ENCODE measurements around the gene PDGFB.
"Not testable (repeated sequence)": the region's sequence is repeated elsewhere in the genome, so short reads cannot be mapped to it uniquely, and the experiment has no call there.

Gene PDGFB

GRCh38 chr22:39218432-39218831 is 26.4 kb downstream of the PDGFB start:
- no CpG with 5 or more reads among the region's 6 CpGs for WGBS (ENCODE audit: extremely low coverage, insufficient coverage, insufficient read length)

DNA sequence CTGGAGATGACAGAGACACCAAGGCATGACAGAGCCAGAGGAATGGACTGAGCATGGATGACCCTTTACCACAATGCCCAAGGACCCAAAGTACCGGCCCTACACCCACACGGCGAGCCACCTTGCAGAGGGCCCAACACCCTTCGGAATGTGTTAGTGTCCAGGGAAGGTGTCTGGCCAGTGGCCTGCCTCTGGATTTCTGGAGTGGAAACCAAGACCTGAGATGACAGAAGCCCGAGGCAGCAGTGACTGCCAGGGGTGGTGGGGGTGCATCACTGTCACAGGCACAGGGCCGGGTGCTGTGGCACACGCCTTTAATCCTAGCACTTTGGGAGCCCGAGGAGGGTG is 28.7 kb downstream of the PDGFB start:
- Histone ChIP-seq H3K4me2 (ENCODE audit: low read length) (no peak overlapping the region), H3K4me1 (ENCODE audit: control insufficient read depth in 1 of 2, insufficient read depth in 2 of 2, low read length in 2 of 2) (peaks cover 33 to 34% of the 10 kb centered on the region in 2 experiments), H2AK5ac (ENCODE audit: low read length) (peak overlapping the region; percentile 25), H3K4me3 (ENCODE audit: low read depth, low read length) (no peak overlapping the region), H3K14ac (ENCODE audit: low read length) (peak overlapping the region; percentile 38), H4K91ac (ENCODE audit: low read depth, low read length) (peak overlapping the region; percentile 81), H2BK12ac (ENCODE audit: low read length) (peak overlapping the region; percentile 97), H3K4ac (ENCODE audit: low read depth, low read length) (no peak overlapping the region), H4K8ac (ENCODE audit: low read depth, low read length) (no peak overlapping the region), H3K27ac (ENCODE audit: low read depth, low read length) (no peak overlapping the region), H3K18ac (ENCODE audit: low read length) (no peak overlapping the region), H3K79me1 (ENCODE audit: low read length) (peaks cover 33% of the 10 kb centered on the region), H2BK120ac (ENCODE audit: insufficient read depth, low read length, poor library complexity) (peak overlapping the region; percentile 95), H3K23ac (ENCODE audit: low read length) (no peak overlapping the region), H3K27me3 (ENCODE audit: insufficient read depth, low read length) (no peaks in the 10 kb centered on the region), H2AFZ (ENCODE audit: insufficient read depth, low read length, poor library complexity) (no peak overlapping the region), H4K12ac (ENCODE audit: low read depth, low read length) (no peak overlapping the region), H3K9me3 (ENCODE audit: insufficient read depth, low read depth, low read length) (peaks cover 2% of the 10 kb centered on the region), H2BK5ac (ENCODE audit: low read depth, low read length, poor library complexity) (peak overlapping the region; percentile 45), H3K36me3 (ENCODE audit: control insufficient read depth in 1 of 2, insufficient read depth in 2 of 2, low read length in 2 of 2) (no peaks in the 10 kb centered on the region), H3K79me2 (ENCODE audit: control insufficient read depth, insufficient read depth, low read length, poor library complexity) (no peaks in the 10 kb centered on the region), H3K9ac (ENCODE audit: low read length) (no peak overlapping the region)
- DNase-seq = peak in 1 of 2 donors; percentile 57
- WGBS (ENCODE audit: extremely low coverage, insufficient coverage, insufficient read length) = no CpG with 5 or more reads among the region's 8 CpGs

More at GRCh38 chr22:39218432-39218831, 26.4 kb downstream of the PDGFB start:
- not testable (repeated sequence) for H3K23ac ChIP-seq (ENCODE audit: low read length); H2BK5ac ChIP-seq (ENCODE audit: low read depth, low read length, poor library complexity); H3K4me2 ChIP-seq (ENCODE audit: low read length); H3K4me3 ChIP-seq (ENCODE audit: low read depth, low read length); H4K91ac ChIP-seq (ENCODE audit: low read depth, low read length); H2BK12ac ChIP-seq (ENCODE audit: low read length); H3K27ac ChIP-seq (ENCODE audit: low read depth, low read length); H4K12ac ChIP-seq (ENCODE audit: low read depth, low read length); DNase-seq; H3K4ac ChIP-seq (ENCODE audit: low read depth, low read length); H3K14ac ChIP-seq (ENCODE audit: low read length); H3K79me2 ChIP-seq (ENCODE audit: control insufficient read depth, insufficient read depth, low read length, poor library complexity); H3K27me3 ChIP-seq (ENCODE audit: insufficient read depth, low read length); H2BK120ac ChIP-seq (ENCODE audit: insufficient read depth, low read length, poor library complexity); H3K18ac ChIP-seq (ENCODE audit: low read length); H2AK5ac ChIP-seq (ENCODE audit: low read length); H3K9ac ChIP-seq (ENCODE audit: low read length); H2AFZ ChIP-seq (ENCODE audit: insufficient read depth, low read length, poor library complexity); H4K8ac ChIP-seq (ENCODE audit: low read depth, low read length)
- Histone ChIP-seq H3K36me3 (ENCODE audit: control insufficient read depth in 1 of 2, insufficient read depth in 2 of 2, low read length in 2 of 2) (peaks cover 12 to 15% of the 10 kb centered on the region in 2 experiments), H3K79me1 (ENCODE audit: low read length) (peaks cover 23% of the 10 kb centered on the region), H3K4me1 (ENCODE audit: control insufficient read depth in 1 of 2, insufficient read depth in 2 of 2, low read length in 2 of 2) (peaks cover 21% of the 10 kb centered on the region in 2 experiments), H3K9me3 (ENCODE audit: insufficient read depth, low read depth, low read length) (peaks cover 10% of the 10 kb centered on the region)

DNA sequence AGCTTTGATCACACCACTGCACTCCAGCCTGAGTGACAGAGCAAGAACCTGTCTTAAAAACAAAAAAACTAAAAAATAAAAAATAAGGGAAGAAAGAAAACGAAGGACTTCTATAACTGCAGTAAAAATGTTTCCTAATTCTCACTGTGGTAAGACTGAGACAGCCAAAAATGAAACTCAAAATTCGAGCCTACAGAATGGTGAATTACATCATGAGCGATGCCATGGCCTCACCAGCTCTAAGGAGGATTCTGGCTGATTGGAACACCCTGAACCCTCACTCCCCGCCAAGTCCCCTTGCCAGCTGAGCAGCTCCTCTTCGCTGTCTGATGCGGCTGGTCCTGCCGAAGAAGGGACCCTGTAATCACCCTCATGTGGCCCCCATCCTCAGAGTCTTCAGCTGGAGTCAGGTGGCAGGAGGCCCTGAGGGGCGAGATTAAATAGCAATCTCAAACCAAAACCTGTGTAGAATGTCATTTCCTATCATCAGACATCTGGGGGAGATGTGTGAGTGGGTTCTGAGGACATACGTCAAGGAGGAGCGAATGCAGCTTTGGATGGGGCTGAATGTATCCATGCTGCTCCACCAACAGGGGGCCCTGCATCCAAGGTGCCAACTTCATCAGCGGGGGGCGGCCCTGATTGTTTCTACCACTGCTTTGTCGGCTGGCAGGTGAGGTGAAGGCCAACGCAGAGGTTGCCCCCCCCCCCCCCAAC is 29.2 kb downstream of the PDGFB start:
- H3K18ac ChIP-seq (ENCODE audit: low read length) = peak overlapping the region; percentile 67
- H3K79me1 ChIP-seq (ENCODE audit: low read length) = peaks cover 33% of the 10 kb centered on the region
- peak overlapping the region; percentile 79 for H3K14ac ChIP-seq (ENCODE audit: low read length)
- H3K4me3 ChIP-seq (ENCODE audit: low read depth, low read length) = no peak overlapping the region
- peak overlapping the region; percentile 90 for H3K27ac ChIP-seq (ENCODE audit: low read depth, low read length)
- peak in 1 of 2 donors; percentile 28 for DNase-seq
- no peak overlapping the region for H4K12ac ChIP-seq (ENCODE audit: low read depth, low read length)
- H3K79me2 ChIP-seq (ENCODE audit: control insufficient read depth, insufficient read depth, low read length, poor library complexity) = no peaks in the 10 kb centered on the region
- H2AK5ac ChIP-seq (ENCODE audit: low read length) = peak overlapping the region; percentile 90
- H2BK120ac ChIP-seq (ENCODE audit: insufficient read depth, low read length, poor library complexity) = peak overlapping the region; percentile 95
- WGBS (ENCODE audit: extremely low coverage, insufficient coverage, insufficient read length) = no CpG with 5 or more reads among the region's 14 CpGs
- no peaks in the 10 kb centered on the region for H3K27me3 ChIP-seq (ENCODE audit: insufficient read depth, low read length)
- no peak overlapping the region for H3K23ac ChIP-seq (ENCODE audit: low read length)
- peak overlapping the region; percentile 97 for H2BK12ac ChIP-seq (ENCODE audit: low read length)
- H2BK5ac ChIP-seq (ENCODE audit: low read depth, low read length, poor library complexity) = peak overlapping the region; percentile 79
- H4K91ac ChIP-seq (ENCODE audit: low read depth, low read length) = peak overlapping the region; percentile 93
- H3K9ac ChIP-seq (ENCODE audit: low read length) = no peak overlapping the region
- peaks cover 33 to 34% of the 10 kb centered on the region in 2 experiments for H3K4me1 ChIP-seq (ENCODE audit: control insufficient read depth in 1 of 2, insufficient read depth in 2 of 2, low read length in 2 of 2)
- H3K4me2 ChIP-seq (ENCODE audit: low read length) = no peak overlapping the region
- H3K9me3 ChIP-seq (ENCODE audit: insufficient read depth, low read depth, low read length) = peaks cover 2% of the 10 kb centered on the region
- H2AFZ ChIP-seq (ENCODE audit: insufficient read depth, low read length, poor library complexity) = no peak overlapping the region
- H3K4ac ChIP-seq (ENCODE audit: low read depth, low read length) = peak overlapping the region; percentile 15
- H3K36me3 ChIP-seq (ENCODE audit: control insufficient read depth in 1 of 2, insufficient read depth in 2 of 2, low read length in 2 of 2) = no peaks in the 10 kb centered on the region
- H4K8ac ChIP-seq (ENCODE audit: low read depth, low read length) = no peak overlapping the region

- H2AFZ ChIP-seq (ENCODE audit: insufficient read depth, low read length, poor library complexity) = no peak overlapping the region
- H2BK5ac ChIP-seq (ENCODE audit: low read depth, low read length, poor library complexity) = peak overlapping the region; percentile 79
- H3K9ac ChIP-seq (ENCODE audit: low read length) = no peak overlapping the region
- H2BK120ac ChIP-seq (ENCODE audit: insufficient read depth, low read length, poor library complexity) = peak overlapping the region; percentile 77
- peak overlapping the region; percentile 56 for H3K4ac ChIP-seq (ENCODE audit: low read depth, low read length)
- no peaks in the 10 kb centered on the region for H3K36me3 ChIP-seq (ENCODE audit: control insufficient read depth in 1 of 2, insufficient read depth in 2 of 2, low read length in 2 of 2)
- H3K9me3 ChIP-seq (ENCODE audit: insufficient read depth, low read depth, low read length) = no peaks in the 10 kb centered on the region
- peaks cover 33 to 34% of the 10 kb centered on the region in 2 experiments for H3K4me1 ChIP-seq (ENCODE audit: control insufficient read depth in 1 of 2, insufficient read depth in 2 of 2, low read length in 2 of 2)
- no peaks in the 10 kb centered on the region for H3K79me2 ChIP-seq (ENCODE audit: control insufficient read depth, insufficient read depth, low read length, poor library complexity)
- H2AK5ac ChIP-seq (ENCODE audit: low read length) = no peak overlapping the region
- peak overlapping the region; percentile 93 for H4K91ac ChIP-seq (ENCODE audit: low read depth, low read length)
- no peak overlapping the region for H4K12ac ChIP-seq (ENCODE audit: low read depth, low read length)
- peak overlapping the region; percentile 11 for H3K4me2 ChIP-seq (ENCODE audit: low read length)
- peak overlapping the region; percentile 59 for H3K14ac ChIP-seq (ENCODE audit: low read length)
- H3K27ac ChIP-seq (ENCODE audit: low read depth, low read length) = peak overlapping the region; percentile 90
- no peaks in the 10 kb centered on the region for H3K27me3 ChIP-seq (ENCODE audit: insufficient read depth, low read length)
- H3K23ac ChIP-seq (ENCODE audit: low read length) = no peak overlapping the region
- H4K8ac ChIP-seq (ENCODE audit: low read depth, low read length) = peak overlapping the region; percentile 64
- H2BK12ac ChIP-seq (ENCODE audit: low read length) = peak overlapping the region; percentile 47
- no CpG with 5 or more reads among the region's 6 CpGs for WGBS (ENCODE audit: extremely low coverage, insufficient coverage, insufficient read length)
- DNase-seq = no peak
- peaks cover 33% of the 10 kb centered on the region for H3K79me1 ChIP-seq (ENCODE audit: low read length)
- no peak overlapping the region for H3K4me3 ChIP-seq (ENCODE audit: low read depth, low read length)
- H3K18ac ChIP-seq (ENCODE audit: low read length) = no peak overlapping the region
Measured at GRCh38 chr22:39215070-39215396, 29.7 kb downstream of the PDGFB start.
